ENCODE data around the gene SERGEF. TPM values are rescaled to one million over a fixed set of nuclear protein-coding genes. Genes with fewer than 3 reads are reported as not detected.

SERGEF gene
- total and polyA plus RNA-seq, 2 of the 4 experiments (the other 2 are of a cell fraction), result 12.2 to 18.1 TPM

- intact Hi-C loops (cut with micrococcal nuclease), result no loop called here
Observed at GRCh38 chr11:17987826-17988225, 25.0 kb downstream of the SERGEF start.

More at GRCh38 chr11:17987826-17988225, 25.0 kb downstream of the SERGEF start:
- H2AK5ac ChIP-seq (ENCODE audit: low read depth, low read length), result no peak overlapping the region
- H3K14ac ChIP-seq (replicated peaks; ENCODE audit: low read depth, low read length), result no peak overlapping the region
- H3K4me2 ChIP-seq (ENCODE audit: low read depth, low read length), result no peak overlapping the region
- no peaks in the 10 kb centered on the region for H3K27me3 ChIP-seq (ENCODE audit: control insufficient read depth, insufficient read depth, low read length)
- H3K9ac ChIP-seq (ENCODE audit: low read depth, low read length), result no peak overlapping the region
- no peak overlapping the region for H4K91ac ChIP-seq (ENCODE audit: insufficient read depth, low read depth, low read length)
- no peaks in the 10 kb centered on the region for H4K20me1 ChIP-seq (ENCODE audit: insufficient read depth, low read length)
- no peak for TF ChIP-seq CEBPB (IDR thresholded peaks at IDR 0.05; ENCODE audit: low read depth, low read length)
- no peak for TF ChIP-seq CTCF (conservative IDR thresholded peaks at IDR 0.05; ENCODE audit: low read depth, low read length)
- TF ChIP-seq ELK1 (IDR thresholded peaks at IDR 0.05; ENCODE audit: borderline replicate concordance, low read depth, low read length), result no peak
- no peak for TF ChIP-seq USF2 (IDR thresholded peaks at IDR 0.05; ENCODE audit: low read depth, low read length)
- TF ChIP-seq RFX5 (IDR thresholded peaks at IDR 0.05; ENCODE audit: low read depth, low read length), result no peak
- TF ChIP-seq POLR2A (IDR thresholded peaks at IDR 0.05; ENCODE audit: low read depth, low read length), result no peak
- TF ChIP-seq NFE2L2 (IDR thresholded peaks at IDR 0.05; ENCODE audit: low read depth, low read length), result no peak
- no peak for TF ChIP-seq MXI1 (IDR thresholded peaks at IDR 0.05; ENCODE audit: borderline replicate concordance, low read depth, low read length)
- no peak for TF ChIP-seq RAD21 (IDR thresholded peaks at IDR 0.05; ENCODE audit: low read length)
- no peak for TF ChIP-seq MAFK (IDR thresholded peaks at IDR 0.05; ENCODE audit: low read depth, low read length)
- TF ChIP-seq SMC3 (IDR thresholded peaks at IDR 0.05; ENCODE audit: low read depth, low read length), result no peak
- no peak for TF ChIP-seq BHLHE40 (IDR thresholded peaks at IDR 0.05; ENCODE audit: low read depth, low read length)
- no peak for TF ChIP-seq RCOR1 (IDR thresholded peaks at IDR 0.05; ENCODE audit: insufficient replicate concordance, low read length)
- TF ChIP-seq MAZ (IDR thresholded peaks at IDR 0.05; ENCODE audit: borderline replicate concordance, low read depth, low read length), result no peak
- TF ChIP-seq FOS (IDR thresholded peaks at IDR 0.05; ENCODE audit: low read depth, low read length), result no peak
- no peak for TF ChIP-seq CHD1 (IDR thresholded peaks at IDR 0.05; ENCODE audit: low read depth, low read length)
- H4K5ac ChIP-seq (ENCODE audit: low read depth, low read length), result no peak overlapping the region
- no peak overlapping the region for H2BK5ac ChIP-seq (ENCODE audit: low read depth, low read length, poor library complexity, severe bottlenecking)
- no peaks in the 10 kb centered on the region for H3K79me1 ChIP-seq (ENCODE audit: low read depth in 1 of 2, low read length in 2 of 2)
- H2AK9ac ChIP-seq (replicated peaks; ENCODE audit: low read depth, low read length, poor library complexity), result no peak overlapping the region
- H3K23ac ChIP-seq (ENCODE audit: low read depth, low read length), result no peak overlapping the region
- H2BK120ac ChIP-seq (ENCODE audit: low read depth, low read length), result no peak overlapping the region
- no peak overlapping the region for H2BK15ac ChIP-seq (ENCODE audit: low read depth, low read length)
- H3K56ac ChIP-seq (ENCODE audit: extremely low read depth, insufficient read depth, low read length), result no peak overlapping the region
- no peaks in the 10 kb centered on the region for H3K9me3 ChIP-seq (ENCODE audit: control insufficient read depth, insufficient read depth, low read length)
- peaks cover 7% of the 10 kb centered on the region; the same call in 1 of the 2 replicates for H3K4me1 ChIP-seq (ENCODE audit: control insufficient read depth, insufficient read depth, low read length)
- CTCF ChIA-PET, result interaction anchor here (2.6 to 3.3 kb wide), 3 partner anchors 9 to 257 kb away, joined by 9 to 14 read pairs (median 14); no protein-coding TSS in a partner anchor
- no peaks in the 10 kb centered on the region; the same call in 1 of the 2 replicates for H3K9me1 ChIP-seq (ENCODE audit: insufficient read depth, low read length)
- DNase-seq (no peak), ATAC-seq (ENCODE audit: low read depth) (no peak)
- H3K4ac ChIP-seq (ENCODE audit: low read depth, low read length), result no peak overlapping the region
- POLR2A ChIA-PET (ENCODE audit: unreplicated experiment), result no interaction called here
- H2BK20ac ChIP-seq (ENCODE audit: low read depth, low read length), result no peak overlapping the region
- BruUV-seq (replicated peaks), result no TSS peak
- H3K27ac ChIP-seq (ENCODE audit: insufficient read depth, low read length), result no peak overlapping the region
- H2AFZ ChIP-seq (replicated peaks; ENCODE audit: low read length, poor library complexity), result no peak overlapping the region
- no peak overlapping the region for H3K4me3 ChIP-seq (ENCODE audit: insufficient read depth, low read depth, low read length)
- WGBS, 2 experiments (ENCODE audit: extremely low coverage in 2 of 2, insufficient read length in 1 of 2), result no CpG with 5 or more reads among the region's 1 CpG
- no peak overlapping the region for H3K18ac ChIP-seq (ENCODE audit: low read depth, low read length)
- dilution Hi-C loops (cut with HindIII; ENCODE audit: low sequenced_read_pairs, unreplicated experiment), result loop anchor here (10.0 to 25.0 kb wide), 2 partner anchors 251 to 393 kb away; partner anchors contain the start of gene KCNC1
- peaks cover 3% of the 10 kb centered on the region for H3K36me3 ChIP-seq (ENCODE audit: control insufficient read depth, insufficient read depth, low read length)
- in situ Hi-C loops (cut with MboI; ENCODE audit: low sequenced_read_pairs), result no loop called here
- H4K8ac ChIP-seq (ENCODE audit: low read depth in 2 of 2, low read length in 2 of 2), result no peak overlapping the region

Measured in IMR-90 (cell line).